Left kidney (tissue), 2 donors: ENCODE results near the gene KCNA10. TPM values are rescaled to one million over a fixed set of nuclear protein-coding genes. Genes with fewer than 3 reads are reported as not detected.

Experiments used
- DNase-seq: peaks from one replicate; pipeline ENCODE4 v3.0.0-alpha.2; 2013
- polyA plus RNA-seq: library from polyadenylated mRNA; unstranded; fragments of 120-200 nt; gene quantifications from one replicate; pipeline ENCODE4 v1.2.1, GENCODE V29; 2013; ENCODE audit not compliant: insufficient read length

KCNA10 gene
- polyA plus RNA-seq, 1 donor: not detected

GRCh38 chr1:110477445-110477957 lies 41.5 kb downstream of the KCNA10 start:
- no peak for DNase-seq

- no peak for DNase-seq
Observed at GRCh38 chr1:110477041-110477440, 41.9 kb downstream of the KCNA10 start.

- DNase-seq: no peak
Observed at GRCh38 chr1:110476028-110476765, 42.8 kb downstream of the KCNA10 start.

- DNase-seq: no peak
Observed at GRCh38 chr1:110475362-110476027, 43.5 kb downstream of the KCNA10 start.

GRCh38 chr1:110474444-110474843 lies 44.5 kb downstream of the KCNA10 start:
- no peak for DNase-seq

GRCh38 chr1:110472546-110472945 lies 46.4 kb downstream of the KCNA10 start:
- DNase-seq: no peak

- DNase-seq: no peak
Observed at GRCh38 chr1:110471131-110471530, 47.8 kb downstream of the KCNA10 start.

Other genes starting within 250 kb of the KCNA10 start
- 13.8 TPM for gene RBM15, start 179.8 kb downstream of the KCNA10 start, polyA plus RNA-seq
- 112 TPM for gene SLC16A4, start 128.1 kb downstream of the KCNA10 start, polyA plus RNA-seq
- 259 TPM for gene LAMTOR5, start 111.5 kb downstream of the KCNA10 start, polyA plus RNA-seq
- 0.17 TPM for gene PROK1, start 68.0 kb downstream of the KCNA10 start, polyA plus RNA-seq
- 0.53 TPM for gene KCNA2, start 87.2 kb upstream of the KCNA10 start, polyA plus RNA-seq
- gene KCNA3, start 155.8 kb upstream of the KCNA10 start, polyA plus RNA-seq: 0.12 TPM